Measurements from ENCODE around the gene RAB33B. TPM values are rescaled to one million over a fixed set of nuclear protein-coding genes. Genes with fewer than 3 reads are reported as not detected.

The RAB33B gene
- polyA plus RNA-seq, 1 donor = 9.1 TPM

DNA sequence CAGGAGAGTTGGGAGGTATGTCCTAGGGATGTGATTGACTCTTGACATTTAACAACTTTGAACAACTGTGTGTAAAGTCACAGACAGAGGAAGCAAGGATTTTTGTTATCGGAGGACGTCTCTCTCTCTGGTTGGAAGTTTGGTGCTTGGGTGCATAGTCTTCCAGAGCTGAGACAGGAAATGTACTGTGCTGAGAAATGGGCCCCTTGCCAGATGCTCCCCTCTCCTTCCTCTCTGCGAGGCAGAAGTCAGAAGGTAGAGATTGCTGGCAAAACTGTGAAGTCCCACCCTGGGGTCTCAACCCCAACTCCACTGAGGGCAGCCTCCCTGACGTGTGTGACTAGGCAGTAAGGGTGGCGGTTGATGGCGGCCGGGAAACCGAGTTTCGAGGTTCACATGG lies 52.9 kb downstream of the RAB33B start:
- no peak for DNase-seq (ENCODE audit: low read depth)

DNA sequence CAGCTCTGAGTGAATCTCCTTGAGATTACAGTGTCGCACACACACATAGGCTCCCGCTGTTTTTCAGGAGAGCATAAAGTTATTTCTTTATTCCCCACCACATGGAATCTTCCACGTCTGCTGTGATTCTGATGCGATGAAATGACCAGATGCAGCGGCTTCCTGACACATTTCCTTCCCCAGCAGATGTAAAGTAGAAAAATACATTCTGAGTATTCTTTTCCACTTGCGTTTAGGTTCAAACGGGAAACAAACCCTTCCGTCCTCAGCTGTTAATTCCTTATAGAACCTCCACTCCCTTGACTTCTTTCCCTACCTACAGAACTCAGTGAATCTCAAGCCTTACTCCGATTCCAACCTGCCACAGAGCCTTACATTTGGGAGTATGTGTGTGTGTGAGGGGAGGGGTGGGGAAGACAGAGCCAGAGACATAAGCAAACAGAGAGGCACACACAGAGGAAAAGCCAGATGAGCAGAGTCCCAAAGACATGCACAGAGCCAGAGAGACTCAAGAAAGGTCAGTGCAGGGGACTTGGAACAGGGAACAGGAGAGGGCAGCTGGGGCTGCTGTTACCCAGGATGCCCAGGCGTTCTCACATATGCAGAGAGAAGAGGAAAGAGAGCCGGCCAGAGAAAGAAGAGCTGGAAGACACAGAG lies 54.8 kb downstream of the RAB33B start:
- no peak for DNase-seq (ENCODE audit: low read depth)

GRCh38 chr4:139509727-139510410 lies 55.9 kb downstream of the RAB33B start:
- DNase-seq (ENCODE audit: low read depth) = no peak

- no peak for DNase-seq (ENCODE audit: low read depth)
Observed at GRCh38 chr4:139511320-139511719, 57.4 kb downstream of the RAB33B start.

DNA sequence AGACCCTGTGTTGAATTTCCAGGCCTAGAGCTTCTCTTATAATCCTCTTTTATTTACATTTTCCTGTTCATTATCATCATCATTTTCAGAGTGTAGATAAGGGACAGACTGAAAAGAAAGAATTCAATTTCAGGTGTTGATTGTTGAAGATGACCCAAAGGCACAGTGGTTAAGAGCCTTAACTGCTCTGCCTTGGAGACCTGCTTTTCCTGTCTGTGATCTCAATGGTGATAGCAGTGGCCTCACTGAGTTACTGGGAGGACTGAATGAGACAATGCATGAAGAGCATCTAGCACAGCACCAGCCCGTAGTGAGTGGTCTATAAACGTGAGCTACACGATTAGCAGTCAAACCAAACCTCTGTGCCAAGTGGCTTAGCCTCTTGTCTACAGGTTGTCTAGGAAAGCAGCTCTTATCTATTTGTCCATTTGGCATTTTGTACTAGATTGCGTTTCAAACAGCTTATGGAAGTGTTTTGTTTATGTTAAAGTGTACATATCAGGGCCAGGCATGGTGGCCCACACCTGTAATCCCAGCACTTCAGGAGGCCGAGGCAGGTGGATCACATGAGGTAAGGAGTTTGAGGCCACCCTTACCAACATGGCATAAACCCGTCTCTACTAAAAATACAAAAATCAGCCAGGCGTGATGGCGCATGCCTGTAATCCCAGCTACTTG lies 60.6 kb downstream of the RAB33B start:
- DNase-seq (ENCODE audit: low read depth) = no peak

DNA sequence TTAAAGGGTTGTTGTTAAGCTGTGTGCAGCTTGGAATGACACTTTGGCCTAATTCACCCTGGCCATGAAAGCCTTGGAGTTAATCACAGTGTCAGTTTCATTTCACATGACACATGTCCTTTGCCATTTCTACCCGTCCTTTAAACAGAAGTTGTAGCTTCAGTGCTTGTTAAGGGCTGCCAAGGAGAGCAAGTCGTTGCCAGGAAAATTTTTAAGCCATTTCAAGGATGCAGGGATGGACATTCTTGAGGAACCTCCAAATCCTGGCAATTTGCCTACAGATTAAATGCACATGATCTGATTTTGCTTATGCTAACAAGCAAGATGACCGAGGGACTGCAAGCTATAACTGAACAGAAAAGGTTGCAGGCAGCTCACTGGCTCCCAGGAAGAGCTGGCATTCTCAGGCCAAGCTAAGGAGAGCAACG lies 61.6 kb downstream of the RAB33B start:
- no peak for DNase-seq (ENCODE audit: low read depth)

- DNase-seq (ENCODE audit: low read depth) = no peak
Observed at GRCh38 chr4:139521754-139522401, 68.0 kb downstream of the RAB33B start.

DNA sequence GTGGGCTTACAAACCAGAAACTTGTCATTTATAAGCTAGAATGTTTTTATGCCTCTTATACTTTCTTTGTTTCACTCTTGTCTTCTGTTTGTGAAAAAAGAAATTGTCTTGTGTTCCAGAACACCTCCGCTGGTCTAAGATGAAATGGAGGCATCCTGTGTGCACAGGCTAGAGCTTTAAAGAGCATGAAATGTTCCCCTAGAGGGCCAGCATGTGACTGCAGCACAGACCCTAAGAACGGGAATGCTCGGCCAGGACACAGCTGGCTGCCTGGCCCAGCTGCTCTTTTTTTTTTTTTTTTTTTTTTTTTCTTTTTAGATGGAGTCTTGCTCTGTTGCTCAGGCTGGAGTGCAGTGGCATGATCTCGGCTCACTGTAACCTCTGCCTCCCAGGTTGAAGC lies 68.5 kb downstream of the RAB33B start:
- no peak for DNase-seq (ENCODE audit: low read depth)

GRCh38 chr4:139523076-139523475 lies 69.2 kb downstream of the RAB33B start:
- DNase-seq (ENCODE audit: low read depth) = no peak

- no peak for DNase-seq (ENCODE audit: low read depth)
Observed at GRCh38 chr4:139524062-139524631, 70.2 kb downstream of the RAB33B start.

GRCh38 chr4:139525414-139525813 lies 71.5 kb downstream of the RAB33B start:
- no peak for DNase-seq (ENCODE audit: low read depth)

Other genes starting within 250 kb of the RAB33B start
- 0.28 TPM for gene MGARP, start 173.9 kb upstream of the RAB33B start, polyA plus RNA-seq (ENCODE audit: insufficient read length)
- 27.3 TPM for gene NAA15, start 152.6 kb upstream of the RAB33B start, polyA plus RNA-seq (ENCODE audit: insufficient read length)
- gene NDUFC1, start 151.6 kb upstream of the RAB33B start, polyA plus RNA-seq (ENCODE audit: insufficient read length) = 51.4 TPM
- gene SETD7, start 102.1 kb downstream of the RAB33B start, polyA plus RNA-seq (ENCODE audit: insufficient read length) = 81.4 TPM
- 49.1 TPM for gene MGST2, start 211.7 kb downstream of the RAB33B start, polyA plus RNA-seq (ENCODE audit: insufficient read length)

All from forelimb muscle (tissue), 1 donor.